Stimulated activated CD8-positive, alpha-beta memory T cell treated with anti-CD3 and anti-CD28 coated beads, Interleukin-2, amount 100 ng/mL, for 1 hour (primary cell): Measurements from ENCODE around the gene PPM1N.
"Not testable (repeated sequence)": the region's sequence is repeated elsewhere in the genome, so short reads cannot be mapped to it uniquely, and the experiment has no call there.

Experiments used
- DNase-seq, 2 donors: peaks; one replicate each; pipeline ENCODE4 v3.0.0-alpha.2; 2020; ENCODE audit warnings: low read depth in 2 of 2

The PPM1N gene

GRCh38 chr19:45507872-45508416, 9.7 kb downstream of the PPM1N start:
- no peak for DNase-seq

GRCh38 chr19:45508417-45508860, 10.2 kb downstream of the PPM1N start:
- no peak for DNase-seq

DNA sequence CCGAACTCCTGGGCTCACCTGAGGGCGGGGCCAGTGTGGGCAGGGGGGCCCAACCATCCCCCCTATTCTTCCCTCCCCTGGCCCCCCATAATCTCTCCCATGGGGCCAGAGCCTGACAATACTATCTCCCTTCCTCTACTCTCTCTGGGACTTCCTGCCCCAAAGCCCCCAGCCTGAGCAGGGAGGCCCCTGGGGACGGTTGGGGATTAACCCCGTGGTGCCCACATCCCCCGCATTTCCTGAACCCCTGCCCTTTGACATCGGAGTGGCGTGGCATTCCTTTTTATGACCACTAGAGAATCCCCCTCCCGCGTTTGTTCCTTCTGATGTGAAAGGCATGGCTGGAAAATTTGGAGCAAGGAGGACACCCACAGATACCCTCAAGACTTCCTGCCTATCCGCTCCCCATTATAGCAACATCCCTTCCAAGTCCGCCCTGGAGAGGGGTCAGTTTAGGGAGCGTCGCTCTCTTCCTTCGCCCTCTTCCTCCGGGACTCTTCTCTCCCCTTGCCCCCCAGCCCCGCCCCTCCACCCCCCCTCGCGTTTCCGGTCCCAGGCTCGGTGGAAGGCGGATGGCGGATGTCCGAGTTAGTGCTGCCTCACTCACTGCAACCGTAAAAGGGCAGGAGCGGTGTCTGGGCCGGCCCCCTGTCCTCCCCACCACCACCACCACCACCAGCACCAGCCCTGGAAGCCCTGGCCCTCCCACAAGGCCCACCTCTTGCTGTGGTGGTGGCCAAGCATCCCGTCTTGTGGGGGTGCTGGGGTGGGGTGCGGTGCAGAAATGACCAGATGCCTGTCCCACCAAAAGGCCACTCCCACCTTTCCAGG, 10.8 kb downstream of the PPM1N start:
- DNase-seq: no peak

GRCh38 chr19:45509692-45510015, 11.4 kb downstream of the PPM1N start:
- DNase-seq: no peak

- DNase-seq: not testable (repeated sequence)
These were observed 12.1 kb downstream of the PPM1N start for GRCh38 chr19:45510352-45510751.

DNA sequence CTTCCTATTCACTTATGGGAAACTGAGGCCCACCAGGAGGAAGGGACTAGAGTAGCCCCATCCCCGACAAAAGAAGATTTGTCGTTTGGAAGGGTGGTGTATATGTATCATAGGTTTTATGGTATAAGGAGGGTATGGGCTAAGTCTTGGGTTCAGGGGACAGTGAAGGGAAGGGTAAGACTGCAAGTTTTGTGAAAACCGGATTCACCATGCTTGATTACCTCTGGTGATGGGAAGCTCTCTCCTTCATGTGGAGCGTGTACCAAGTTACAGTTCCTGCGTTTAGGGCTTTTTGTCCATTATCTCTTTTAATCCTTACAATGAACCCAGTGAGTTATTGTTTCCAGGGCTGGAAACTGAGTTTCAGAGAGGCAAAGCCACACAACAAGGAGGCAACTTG, 12.8 kb downstream of the PPM1N start:
- no peak for DNase-seq

DNA sequence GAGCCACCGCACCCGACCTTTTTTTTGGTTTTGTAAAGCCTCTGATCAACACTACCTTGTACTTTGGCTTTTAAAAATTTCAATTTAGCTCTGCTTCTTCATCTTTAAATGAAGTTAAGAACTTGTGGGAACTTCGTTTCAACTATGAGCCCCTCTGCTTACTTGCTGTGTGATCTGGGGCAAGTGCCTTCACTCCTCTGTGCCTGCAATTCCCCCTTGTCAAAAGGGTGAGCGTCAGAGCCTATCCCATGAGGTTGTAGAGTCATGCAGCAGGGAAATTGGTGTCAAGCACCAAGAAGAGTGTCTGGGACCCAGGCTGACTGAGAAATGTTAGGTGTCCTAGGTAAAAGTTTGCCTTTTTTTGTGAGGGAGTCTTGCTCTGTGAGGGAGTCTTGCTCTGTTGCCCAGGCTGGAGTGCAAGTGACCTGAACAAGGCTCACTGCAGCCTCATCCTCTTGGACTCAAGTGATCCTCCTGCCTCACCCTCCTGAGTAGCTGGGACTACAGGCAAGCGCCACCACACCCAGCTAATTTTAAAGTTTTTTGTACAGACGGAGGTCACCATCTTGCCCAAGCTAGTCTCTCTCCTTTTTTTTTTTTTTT, 14.7 kb downstream of the PPM1N start:
- DNase-seq: no peak

DNA sequence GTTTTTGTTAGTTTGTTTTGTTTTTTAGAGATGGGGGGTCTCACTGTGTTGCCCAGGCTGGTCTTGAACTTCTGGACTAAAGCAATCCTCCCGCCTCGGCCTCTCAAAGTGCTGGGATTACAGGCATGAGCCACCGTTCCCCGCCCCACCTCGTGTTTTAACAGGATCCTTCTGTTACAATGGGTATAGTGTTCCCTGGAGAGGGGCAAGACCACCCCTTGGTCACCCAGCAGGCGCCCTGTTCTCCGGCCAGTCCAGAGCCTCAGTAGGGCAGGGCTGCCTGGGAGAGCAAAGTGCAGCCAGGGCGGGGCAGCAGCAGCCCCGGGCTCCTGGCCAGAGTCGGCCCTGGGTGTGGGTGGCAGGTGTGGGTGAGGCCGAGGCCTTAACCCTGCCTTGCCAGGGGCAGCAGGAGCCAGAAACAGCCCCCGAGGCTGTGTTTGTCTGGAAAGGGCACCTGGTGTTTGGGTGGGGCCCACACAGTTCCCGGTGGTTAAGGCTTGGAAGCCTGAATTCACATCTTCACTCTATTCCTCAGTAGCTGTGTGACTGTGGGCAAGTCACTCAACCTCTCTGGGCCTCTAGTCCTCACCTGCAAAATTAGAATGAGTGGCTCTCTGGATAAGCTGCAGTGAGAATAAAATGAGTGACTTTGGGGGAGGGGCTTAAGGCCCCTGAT, 16.3 kb downstream of the PPM1N start:
- DNase-seq: no peak

GRCh38 chr19:45515081-45515624, 16.9 kb downstream of the PPM1N start:
- DNase-seq: no peak

- DNase-seq: no peak
These were observed 17.7 kb downstream of the PPM1N start for GRCh38 chr19:45515807-45516401.

DNA sequence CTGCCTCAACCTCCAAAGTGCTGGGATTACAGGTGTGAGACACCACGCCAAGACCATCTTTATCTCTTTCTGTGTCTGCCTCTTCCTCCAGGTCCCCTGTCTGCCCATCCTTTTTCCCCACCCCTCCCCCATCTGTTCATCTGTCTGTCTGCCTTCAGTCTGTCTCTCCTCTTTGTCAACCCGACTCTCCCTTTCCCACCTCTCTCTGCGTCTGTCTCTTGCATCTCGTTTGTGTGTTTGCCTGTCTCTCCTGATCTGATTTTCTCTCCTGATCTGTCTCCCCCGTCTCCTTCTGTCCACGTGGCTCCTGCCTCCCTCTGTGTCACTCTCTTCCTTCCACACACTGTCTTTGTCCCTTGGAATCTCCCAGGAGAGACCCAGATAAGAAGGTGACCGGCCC, 19.0 kb downstream of the PPM1N start:
- no peak for DNase-seq

DNA sequence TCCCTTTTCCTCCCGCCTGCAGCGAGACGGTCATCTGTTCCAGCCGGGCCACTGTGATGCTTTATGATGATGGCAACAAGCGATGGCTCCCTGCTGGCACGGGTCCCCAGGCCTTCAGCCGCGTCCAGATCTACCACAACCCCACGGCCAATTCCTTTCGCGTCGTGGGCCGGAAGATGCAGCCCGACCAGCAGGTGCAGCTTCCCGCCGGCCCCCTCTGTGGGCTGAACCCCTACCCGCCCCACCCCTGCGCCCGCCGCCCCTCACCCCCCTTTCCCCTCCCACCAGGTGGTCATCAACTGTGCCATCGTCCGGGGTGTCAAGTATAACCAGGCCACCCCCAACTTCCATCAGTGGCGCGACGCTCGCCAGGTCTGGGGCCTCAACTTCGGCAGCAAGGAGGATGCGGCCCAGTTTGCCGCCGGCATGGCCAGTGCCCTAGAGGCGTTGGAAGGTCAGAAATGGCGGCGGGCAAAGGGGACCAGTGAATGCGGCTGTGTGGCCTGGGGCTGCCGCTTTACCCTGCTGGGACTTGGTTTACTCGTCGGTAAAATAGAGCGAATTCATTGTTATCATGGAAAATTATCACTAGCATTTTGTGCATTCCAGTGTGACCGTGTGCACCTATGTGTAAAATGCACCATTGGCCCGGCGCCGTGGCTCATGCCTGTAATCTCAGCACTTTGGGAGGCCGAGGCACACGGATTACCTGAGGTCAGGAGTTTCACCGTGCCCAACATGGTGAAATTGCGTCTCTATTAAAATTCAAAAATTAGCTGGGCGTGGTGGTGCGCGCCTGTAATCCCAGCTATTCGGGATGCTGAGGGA, 19.6 kb downstream of the PPM1N start:
- DNase-seq: no peak

DNA sequence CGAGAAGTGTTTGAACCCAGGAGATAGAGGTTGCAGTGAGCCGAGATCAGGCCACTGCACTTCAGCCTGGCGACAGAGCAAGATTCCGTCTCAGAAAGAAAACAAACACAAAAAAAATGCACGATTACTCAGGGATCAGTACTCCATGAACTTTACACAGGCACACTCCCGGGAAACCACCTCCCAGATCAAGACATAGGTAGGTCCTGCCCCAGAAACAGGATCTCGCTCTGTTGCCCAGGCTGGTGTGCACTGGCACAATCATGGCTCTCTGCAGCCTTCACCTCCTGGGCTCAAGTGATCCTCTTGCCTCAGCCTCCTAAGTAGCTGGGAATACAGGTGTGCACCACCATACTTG, 20.2 kb downstream of the PPM1N start:
- DNase-seq: no peak

GRCh38 chr19:45522010-45522941, 24.0 kb downstream of the PPM1N start:
- no peak for DNase-seq

- DNase-seq: peak; percentile 52
These were observed 25.5 kb downstream of the PPM1N start for GRCh38 chr19:45523642-45524256.

DNA sequence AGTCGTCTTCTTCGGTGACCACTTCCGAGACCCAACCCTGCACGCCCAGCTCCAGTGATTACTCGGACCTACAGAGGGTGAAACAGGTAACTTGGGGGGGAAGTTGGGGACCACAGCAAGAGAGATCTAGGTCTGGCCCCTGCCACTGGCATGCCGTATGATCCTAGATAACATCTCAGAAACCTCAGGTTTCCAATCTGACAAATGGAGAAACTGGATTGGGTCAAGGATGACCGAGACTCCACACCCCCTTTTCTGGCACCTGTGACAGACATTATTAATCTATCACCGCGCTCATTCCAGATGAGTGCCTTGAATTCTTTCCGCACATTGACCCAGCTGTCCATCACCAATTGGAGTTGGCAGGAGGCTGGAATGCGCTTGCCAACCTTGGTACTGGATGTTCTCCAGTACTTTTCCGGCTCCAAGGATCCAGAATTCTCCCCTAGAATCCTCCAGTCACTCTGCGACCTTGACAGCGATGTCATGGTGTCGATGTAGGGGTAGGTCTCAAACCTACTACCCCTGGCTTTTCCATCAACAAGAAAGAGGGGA, 26.4 kb downstream of the PPM1N start:
- no peak for DNase-seq

GRCh38 chr19:45526143-45526542, 27.9 kb downstream of the PPM1N start:
- DNase-seq: no peak

DNA sequence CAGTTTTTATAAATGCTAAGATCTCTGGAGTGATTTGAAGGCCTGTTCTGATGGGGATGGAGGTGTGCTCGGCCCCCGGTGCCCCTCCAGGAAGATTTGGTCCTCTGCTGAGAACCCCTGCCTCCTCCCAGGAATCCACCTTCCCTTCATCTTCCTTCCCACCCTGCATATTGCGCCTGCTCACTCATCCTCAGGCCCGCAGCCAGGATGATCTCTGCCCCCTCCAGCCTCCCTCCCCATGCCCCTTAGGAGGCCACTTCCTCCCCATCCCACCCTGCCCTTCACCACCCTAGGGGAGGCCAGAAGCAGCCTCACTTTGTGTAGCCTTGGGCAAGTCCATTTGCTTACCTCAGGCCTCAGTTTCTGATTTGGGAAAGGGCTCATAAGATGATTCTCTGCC, 28.7 kb downstream of the PPM1N start:
- no peak for DNase-seq

DNA sequence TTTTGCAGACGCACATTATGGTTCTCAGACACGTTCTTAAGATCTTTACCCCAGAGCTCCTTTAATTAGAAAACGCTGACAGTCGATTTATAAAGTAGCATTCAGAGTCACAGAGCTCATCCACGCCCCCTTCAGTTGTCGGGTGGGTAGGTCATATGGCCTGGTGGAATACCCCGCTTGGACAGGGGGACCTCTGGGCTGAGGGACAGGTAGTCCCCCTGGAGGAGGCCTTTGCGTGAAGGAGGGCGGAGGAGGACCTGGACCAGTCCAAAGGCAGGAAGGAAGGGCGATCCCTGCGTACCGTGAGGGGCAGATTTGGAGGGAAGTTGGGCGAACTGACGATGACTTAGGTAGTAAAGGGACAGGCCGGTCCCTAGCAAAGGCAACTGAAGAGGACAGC, 29.5 kb downstream of the PPM1N start:
- no peak for DNase-seq
